Measurements from ENCODE around the gene ATAD3B. TPM values are rescaled to one million over a fixed set of nuclear protein-coding genes. Genes with fewer than 3 reads are reported as not detected.
"Not testable (repeated sequence)": the region's sequence is repeated elsewhere in the genome, so short reads cannot be mapped to it uniquely, and the experiment has no call there.

The ATAD3B gene
- total RNA-seq, 5 donors from 2014 or later (not counting 1 experiment from before 2014, with no cell fraction given), result 52.1 to 69.3 (median 57.2) TPM

DNA sequence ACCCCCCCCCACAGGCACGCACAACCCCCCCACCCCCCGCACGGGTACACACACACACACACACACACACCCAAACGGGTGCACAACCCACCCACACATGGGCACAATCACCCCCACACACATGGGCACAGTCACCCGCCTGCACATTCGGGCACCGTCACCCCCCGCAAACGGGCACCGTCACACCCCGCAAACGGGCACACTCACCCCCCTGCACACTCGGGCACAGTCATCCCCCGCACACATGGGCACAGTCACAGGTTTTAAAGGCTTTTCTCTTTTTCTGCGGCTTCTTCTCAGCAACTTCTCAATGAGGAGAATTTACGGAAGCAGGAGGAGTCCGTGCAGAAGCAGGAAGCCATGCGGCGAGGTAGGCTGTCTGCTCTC lies 47.0 kb downstream of the ATAD3B start:
- H3K27ac ChIP-seq (ENCODE audit: low read length); H3K27me3 Mint-ChIP-seq; H3K9me3 Mint-ChIP-seq; H3K27me3 ChIP-seq (replicated peaks in 1 of 2; ENCODE audit: control insufficient read depth in 2 of 2, extremely low read depth in 1 of 2, insufficient read depth in 2 of 2, low read length in 1 of 2); H3K4me3 Mint-ChIP-seq; H3K4me1 Mint-ChIP-seq; ATAC-seq (replicated peaks in 1 of 4); H3K9me3 ChIP-seq; H3K27ac Mint-ChIP-seq; H3K36me3 Mint-ChIP-seq; POLR2A ChIA-PET; H3K4me1 ChIP-seq (ENCODE audit: control insufficient read depth in 1 of 2, extremely low read depth in 1 of 2, insufficient read depth in 2 of 2, low read length in 2 of 2); DNase-seq; H3K4me3 ChIP-seq (ENCODE audit: control insufficient read depth in 1 of 2, extremely low read depth in 1 of 2, low read length in 1 of 2); CTCF ChIA-PET: not testable (repeated sequence)
- peaks cover 5 to 18% of the 10 kb centered on the region in 2 donors for H3K36me3 ChIP-seq (ENCODE audit: control insufficient read depth in 2 of 2, extremely low read depth in 1 of 2, insufficient read depth in 1 of 2, low read length in 1 of 2)
- 94% methylated on average over 6 of the region's 19 CpGs for WGBS (ENCODE audit: insufficient coverage)

GRCh38 chr1:1519805-1520505 lies 48.4 kb downstream of the ATAD3B start:
- H3K27ac Mint-ChIP-seq; H3K27ac ChIP-seq (ENCODE audit: low read length); H3K4me1 ChIP-seq (ENCODE audit: control insufficient read depth in 1 of 2, extremely low read depth in 1 of 2, insufficient read depth in 2 of 2, low read length in 2 of 2); POLR2A ChIA-PET; H3K4me3 ChIP-seq (ENCODE audit: control insufficient read depth in 1 of 2, extremely low read depth in 1 of 2, low read length in 1 of 2); H3K9me3 Mint-ChIP-seq; H3K27me3 Mint-ChIP-seq; H3K4me1 Mint-ChIP-seq; ATAC-seq (replicated peaks in 1 of 4); H3K9me3 ChIP-seq; H3K27me3 ChIP-seq (replicated peaks in 1 of 2; ENCODE audit: control insufficient read depth in 2 of 2, extremely low read depth in 1 of 2, insufficient read depth in 2 of 2, low read length in 1 of 2); DNase-seq; H3K36me3 Mint-ChIP-seq; CTCF ChIA-PET; H3K4me3 Mint-ChIP-seq: not testable (repeated sequence)
- peaks cover 5 to 19% of the 10 kb centered on the region in 2 donors for H3K36me3 ChIP-seq (ENCODE audit: control insufficient read depth in 2 of 2, extremely low read depth in 1 of 2, insufficient read depth in 1 of 2, low read length in 1 of 2)
- WGBS (ENCODE audit: insufficient coverage), result 98% methylated on average over 28 of the region's 51 CpGs

DNA sequence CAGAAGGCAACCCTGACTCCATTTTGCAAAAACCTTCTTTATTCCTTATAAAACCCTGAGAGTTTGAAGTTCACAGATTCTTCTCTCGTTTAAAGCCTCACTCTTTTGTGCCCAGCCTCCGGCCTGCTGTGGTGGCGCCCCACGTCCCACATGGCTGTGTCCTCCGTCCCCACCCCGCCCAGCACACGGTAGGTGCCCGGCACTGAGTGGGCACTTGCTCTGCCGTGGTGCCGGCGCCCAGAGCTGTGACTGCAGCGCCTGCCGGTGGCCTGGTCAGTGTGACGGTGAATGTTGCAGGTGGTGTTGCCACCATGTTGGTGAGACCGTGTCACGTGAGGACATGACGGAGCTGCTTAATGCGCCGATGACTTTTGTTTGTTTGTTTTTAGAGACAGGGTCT lies 49.8 kb downstream of the ATAD3B start:
- H3K4me1 ChIP-seq (ENCODE audit: control insufficient read depth in 1 of 2, extremely low read depth in 1 of 2, insufficient read depth in 2 of 2, low read length in 2 of 2), result no peaks in the 10 kb centered on the region
- ATAC-seq (replicated peaks in 1 of 4) (no peak), DNase-seq (no peak)
- no peaks in the 10 kb centered on the region for H3K27me3 ChIP-seq (replicated peaks in 1 of 2; ENCODE audit: control insufficient read depth in 2 of 2, extremely low read depth in 1 of 2, insufficient read depth in 2 of 2, low read length in 1 of 2)
- peaks cover 8% of the 10 kb centered on the region for H3K36me3 Mint-ChIP-seq
- POLR2A ChIA-PET, result interaction anchor here in 1 of 2 donors (0.6 kb wide), 1 partner anchor 8 kb away, joined by 3 read pairs; no protein-coding TSS in a partner anchor
- no peak overlapping the region for H3K27ac Mint-ChIP-seq
- WGBS (ENCODE audit: insufficient coverage), result 98% methylated on average over 14 of the region's 19 CpGs
- H3K36me3 ChIP-seq (ENCODE audit: control insufficient read depth in 2 of 2, extremely low read depth in 1 of 2, insufficient read depth in 1 of 2, low read length in 1 of 2), result peaks cover 11 to 20% of the 10 kb centered on the region in 2 donors
- H3K4me3 Mint-ChIP-seq, result no peak overlapping the region
- H3K27me3 Mint-ChIP-seq, result no peaks in the 10 kb centered on the region
- no peak overlapping the region for H3K4me3 ChIP-seq (ENCODE audit: control insufficient read depth in 1 of 2, extremely low read depth in 1 of 2, low read length in 1 of 2)
- H3K9me3 Mint-ChIP-seq, result no peaks in the 10 kb centered on the region
- no peak overlapping the region for H3K27ac ChIP-seq (ENCODE audit: low read length)
- H3K4me1 Mint-ChIP-seq, result no peaks in the 10 kb centered on the region
- CTCF ChIA-PET, result no interaction called here
- no peaks in the 10 kb centered on the region for H3K9me3 ChIP-seq

DNA sequence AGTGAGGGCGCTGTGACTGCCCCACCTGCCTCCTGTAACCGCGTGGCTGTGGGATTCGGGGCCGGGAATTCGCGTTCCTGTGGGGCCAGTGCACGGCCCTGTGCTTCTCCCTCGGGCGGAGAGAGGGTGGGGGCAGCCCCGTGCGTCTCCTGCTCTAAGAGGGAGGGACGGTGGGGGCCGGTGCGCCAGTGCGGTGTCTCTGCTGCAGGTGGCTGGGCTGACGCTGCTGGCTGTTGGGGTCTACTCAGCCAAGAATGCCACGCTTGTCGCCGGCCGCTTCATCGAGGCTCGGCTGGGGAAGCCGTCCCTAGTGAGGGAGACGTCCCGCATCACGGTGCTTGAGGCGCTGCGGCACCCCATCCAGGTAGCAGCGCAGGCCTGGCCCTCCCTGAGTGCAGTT lies 51.0 kb downstream of the ATAD3B start:
- H3K9me3 ChIP-seq; H3K9me3 Mint-ChIP-seq; H3K4me1 ChIP-seq (ENCODE audit: control insufficient read depth in 1 of 2, extremely low read depth in 1 of 2, insufficient read depth in 2 of 2, low read length in 2 of 2); ATAC-seq (replicated peaks in 1 of 4); CTCF ChIA-PET; POLR2A ChIA-PET; H3K27ac ChIP-seq (ENCODE audit: low read length); H3K27me3 Mint-ChIP-seq; H3K4me1 Mint-ChIP-seq; DNase-seq; H3K27me3 ChIP-seq (replicated peaks in 1 of 2; ENCODE audit: control insufficient read depth in 2 of 2, extremely low read depth in 1 of 2, insufficient read depth in 2 of 2, low read length in 1 of 2); H3K27ac Mint-ChIP-seq; H3K4me3 ChIP-seq (ENCODE audit: control insufficient read depth in 1 of 2, extremely low read depth in 1 of 2, low read length in 1 of 2); H3K4me3 Mint-ChIP-seq: not testable (repeated sequence)
- peaks cover 11 to 19% of the 10 kb centered on the region in 2 donors for H3K36me3 ChIP-seq (ENCODE audit: control insufficient read depth in 2 of 2, extremely low read depth in 1 of 2, insufficient read depth in 1 of 2, low read length in 1 of 2)
- WGBS (ENCODE audit: insufficient coverage), result 97% methylated on average over 9 of the region's 30 CpGs
- peaks cover 12% of the 10 kb centered on the region for H3K36me3 Mint-ChIP-seq

GRCh38 chr1:1523226-1523625 lies 51.7 kb downstream of the ATAD3B start:
- H3K4me1 Mint-ChIP-seq; H3K27ac Mint-ChIP-seq; H3K9me3 ChIP-seq; ATAC-seq (replicated peaks in 1 of 4); CTCF ChIA-PET; H3K27ac ChIP-seq (ENCODE audit: low read length); H3K4me3 ChIP-seq (ENCODE audit: control insufficient read depth in 1 of 2, extremely low read depth in 1 of 2, low read length in 1 of 2); DNase-seq; H3K4me1 ChIP-seq (ENCODE audit: control insufficient read depth in 1 of 2, extremely low read depth in 1 of 2, insufficient read depth in 2 of 2, low read length in 2 of 2); POLR2A ChIA-PET; H3K9me3 Mint-ChIP-seq; H3K27me3 ChIP-seq (replicated peaks in 1 of 2; ENCODE audit: control insufficient read depth in 2 of 2, extremely low read depth in 1 of 2, insufficient read depth in 2 of 2, low read length in 1 of 2); H3K4me3 Mint-ChIP-seq; H3K27me3 Mint-ChIP-seq: not testable (repeated sequence)
- peaks cover 10% of the 10 kb centered on the region for H3K36me3 Mint-ChIP-seq
- 97% methylated on average over 9 of the region's 31 CpGs for WGBS (ENCODE audit: insufficient coverage)
- peaks cover 11 to 17% of the 10 kb centered on the region in 2 donors for H3K36me3 ChIP-seq (ENCODE audit: control insufficient read depth in 2 of 2, extremely low read depth in 1 of 2, insufficient read depth in 1 of 2, low read length in 1 of 2)

- H3K4me3 ChIP-seq (ENCODE audit: control insufficient read depth in 1 of 2, extremely low read depth in 1 of 2, low read length in 1 of 2); H3K36me3 Mint-ChIP-seq; H3K27me3 Mint-ChIP-seq; ATAC-seq (replicated peaks in 1 of 4); H3K27me3 ChIP-seq (replicated peaks in 1 of 2; ENCODE audit: control insufficient read depth in 2 of 2, extremely low read depth in 1 of 2, insufficient read depth in 2 of 2, low read length in 1 of 2); CTCF ChIA-PET; H3K4me1 ChIP-seq (ENCODE audit: control insufficient read depth in 1 of 2, extremely low read depth in 1 of 2, insufficient read depth in 2 of 2, low read length in 2 of 2); H3K9me3 Mint-ChIP-seq; H3K4me3 Mint-ChIP-seq; DNase-seq; POLR2A ChIA-PET; H3K9me3 ChIP-seq; H3K4me1 Mint-ChIP-seq; H3K27ac ChIP-seq (ENCODE audit: low read length); H3K27ac Mint-ChIP-seq: not testable (repeated sequence)
- peaks cover 11 to 17% of the 10 kb centered on the region in 2 donors for H3K36me3 ChIP-seq (ENCODE audit: control insufficient read depth in 2 of 2, extremely low read depth in 1 of 2, insufficient read depth in 1 of 2, low read length in 1 of 2)
- 97% methylated on average over 12 of the region's 17 CpGs for WGBS (ENCODE audit: insufficient coverage)
Measured at GRCh38 chr1:1523651-1524050, 52.1 kb downstream of the ATAD3B start.

Measured in T-cell (primary cell).